Fibroblast of skin of back (primary cell): ENCODE results near the gene CDC34. TPM values are rescaled to one million over a fixed set of nuclear protein-coding genes. Genes with fewer than 3 reads are reported as not detected.

Experiments
- DNase-seq: peaks from one replicate; pipeline ENCODE4 v3.0.0-alpha.2; 2013
- polyA plus RNA-seq, 2 experiments: library from polyadenylated mRNA; unstranded; fragments of 120-200 nt; gene quantifications; one replicate each; pipeline ENCODE4 v1.2.1, GENCODE V29; 2013; ENCODE audit not compliant: insufficient read length in 2 of 2

Gene CDC34, protein sequence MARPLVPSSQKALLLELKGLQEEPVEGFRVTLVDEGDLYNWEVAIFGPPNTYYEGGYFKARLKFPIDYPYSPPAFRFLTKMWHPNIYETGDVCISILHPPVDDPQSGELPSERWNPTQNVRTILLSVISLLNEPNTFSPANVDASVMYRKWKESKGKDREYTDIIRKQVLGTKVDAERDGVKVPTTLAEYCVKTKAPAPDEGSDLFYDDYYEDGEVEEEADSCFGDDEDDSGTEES
- 80.7 TPM for polyA plus RNA-seq (2013, experiment 1 of 2; ENCODE audit: insufficient read length)
- 61.7 TPM for polyA plus RNA-seq (2013, experiment 2 of 2; ENCODE audit: insufficient read length)

DNA sequence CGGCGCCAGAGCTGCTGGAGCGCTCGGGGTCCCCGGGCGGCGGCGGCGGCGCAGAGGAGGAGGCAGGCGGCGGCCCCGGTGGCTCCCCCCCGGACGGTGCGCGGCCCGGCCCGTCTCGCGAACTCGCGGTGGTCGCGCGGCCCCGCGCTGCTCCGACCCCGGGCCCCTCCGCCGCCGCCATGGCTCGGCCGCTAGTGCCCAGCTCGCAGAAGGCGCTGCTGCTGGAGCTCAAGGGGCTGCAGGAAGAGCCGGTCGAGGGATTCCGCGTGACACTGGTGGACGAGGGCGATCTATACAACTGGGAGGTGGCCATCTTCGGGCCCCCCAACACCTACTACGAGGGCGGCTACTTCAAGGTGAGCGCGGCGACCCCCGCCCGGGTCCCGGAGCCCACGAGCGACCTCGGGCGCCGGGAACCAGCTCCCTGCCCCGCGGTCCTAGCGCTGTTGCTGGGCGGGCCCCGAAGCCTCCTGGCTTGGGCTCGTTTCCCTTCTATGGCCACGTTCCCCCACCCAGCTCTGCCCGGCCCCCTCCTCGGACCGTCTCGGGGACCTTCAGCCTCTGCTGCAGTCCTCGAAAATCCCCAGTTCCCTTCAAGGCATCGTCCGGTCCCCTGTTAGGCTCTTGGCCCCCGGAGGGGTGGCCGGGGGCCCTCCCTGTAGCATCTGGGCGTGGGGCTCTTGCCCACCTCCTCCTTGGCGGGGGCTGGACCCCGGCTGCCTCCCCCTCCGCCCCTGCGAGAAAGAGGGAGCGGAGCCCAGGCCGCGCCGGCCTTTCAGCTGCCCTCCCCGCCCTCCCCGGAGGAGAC lies at the start of gene CDC34:
Gene CDC34 (plus strand): TSS at position 8 of the 808 bp plus-strand sequence. CDS start 172 bp downstream, at position 180.
- no peak for DNase-seq

- DNase-seq = no peak
Measured at GRCh38 chr19:482186-483041, 49.1 kb upstream of the CDC34 start.

- DNase-seq = no peak
Measured at GRCh38 chr19:483332-484072, 48.1 kb upstream of the CDC34 start.

GRCh38 chr19:484494-484893 lies 47.1 kb upstream of the CDC34 start:
- DNase-seq = no peak

GRCh38 chr19:485077-485476 lies 46.5 kb upstream of the CDC34 start:
- DNase-seq = no peak

DNA sequence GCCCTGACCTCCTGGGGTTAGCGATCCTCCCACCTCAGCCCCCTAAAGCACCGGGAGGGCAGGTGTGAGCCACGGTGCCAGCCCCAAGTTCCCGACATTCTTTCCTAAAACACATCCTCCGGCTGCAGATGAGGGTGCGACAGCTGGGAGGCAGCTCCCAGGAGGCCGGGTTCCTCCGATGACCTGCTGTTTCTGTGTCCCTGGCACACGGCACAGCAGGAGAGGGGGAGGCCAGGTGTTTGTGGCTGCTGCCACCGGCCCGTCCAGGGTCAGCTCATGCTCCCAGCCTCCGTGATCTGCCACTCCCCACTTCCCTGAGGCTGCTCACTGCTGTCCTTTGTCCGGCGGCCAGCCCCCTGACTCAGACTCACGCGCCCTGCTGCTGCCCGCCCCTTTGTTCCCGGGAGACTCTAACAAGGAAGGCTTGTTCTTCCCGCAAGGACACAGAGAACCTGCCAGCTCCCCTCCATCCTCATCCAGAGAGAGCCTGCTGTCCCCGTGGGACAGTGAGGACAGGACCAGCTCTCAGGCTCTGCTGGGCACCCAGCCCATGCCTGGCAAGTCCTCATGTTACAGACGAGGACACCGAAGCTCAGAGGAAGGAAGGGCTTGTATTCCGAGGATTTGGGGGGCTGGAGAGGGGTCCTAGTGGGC lies 45.9 kb upstream of the CDC34 start:
- DNase-seq = peak; percentile 23

DNA sequence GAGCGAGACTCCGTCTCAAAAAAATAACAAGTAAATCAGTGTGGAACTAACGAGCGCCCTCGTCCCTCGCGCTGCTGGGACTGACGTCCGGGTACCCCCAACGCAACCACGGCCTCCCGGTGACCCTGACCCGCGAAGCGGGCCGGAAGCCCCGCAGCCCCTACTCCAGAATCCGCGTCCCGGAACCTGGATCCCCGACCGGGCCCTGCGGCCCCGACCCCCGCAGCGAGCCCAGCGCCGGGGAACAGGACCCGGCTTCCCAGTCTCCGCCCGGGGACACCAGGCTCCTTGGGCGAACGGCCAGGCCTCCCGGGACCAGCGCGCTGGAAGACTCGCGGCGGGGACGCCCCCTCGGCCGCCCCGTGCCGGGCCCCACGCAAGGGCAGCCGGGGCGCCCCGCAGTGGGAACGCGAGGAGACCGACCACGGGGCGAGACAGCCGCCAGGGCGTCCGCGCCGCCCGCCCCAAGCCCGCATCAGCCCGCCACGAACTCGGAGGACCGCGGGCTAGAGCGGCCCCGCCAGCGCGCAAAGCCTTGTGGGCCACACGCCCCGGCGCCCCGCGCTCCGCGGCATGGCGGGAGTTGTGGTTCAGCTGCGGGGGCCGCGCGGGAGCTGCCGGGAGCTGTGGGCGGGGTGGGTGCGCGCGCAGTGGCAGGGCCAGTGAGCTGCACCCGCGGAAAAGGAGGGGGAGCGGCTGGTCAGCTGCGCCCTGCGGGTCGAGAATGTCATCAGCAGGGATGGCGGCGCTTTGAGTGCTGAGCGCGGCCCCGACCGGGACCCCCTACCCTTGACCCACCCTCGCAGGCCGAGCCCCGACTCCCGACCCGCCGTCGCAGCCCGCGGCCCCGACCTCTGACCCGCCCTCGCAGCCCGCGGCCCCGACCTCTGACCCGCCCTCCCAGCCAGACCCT lies 42.8 kb upstream of the CDC34 start:
- peak; percentile 94 for DNase-seq

DNA sequence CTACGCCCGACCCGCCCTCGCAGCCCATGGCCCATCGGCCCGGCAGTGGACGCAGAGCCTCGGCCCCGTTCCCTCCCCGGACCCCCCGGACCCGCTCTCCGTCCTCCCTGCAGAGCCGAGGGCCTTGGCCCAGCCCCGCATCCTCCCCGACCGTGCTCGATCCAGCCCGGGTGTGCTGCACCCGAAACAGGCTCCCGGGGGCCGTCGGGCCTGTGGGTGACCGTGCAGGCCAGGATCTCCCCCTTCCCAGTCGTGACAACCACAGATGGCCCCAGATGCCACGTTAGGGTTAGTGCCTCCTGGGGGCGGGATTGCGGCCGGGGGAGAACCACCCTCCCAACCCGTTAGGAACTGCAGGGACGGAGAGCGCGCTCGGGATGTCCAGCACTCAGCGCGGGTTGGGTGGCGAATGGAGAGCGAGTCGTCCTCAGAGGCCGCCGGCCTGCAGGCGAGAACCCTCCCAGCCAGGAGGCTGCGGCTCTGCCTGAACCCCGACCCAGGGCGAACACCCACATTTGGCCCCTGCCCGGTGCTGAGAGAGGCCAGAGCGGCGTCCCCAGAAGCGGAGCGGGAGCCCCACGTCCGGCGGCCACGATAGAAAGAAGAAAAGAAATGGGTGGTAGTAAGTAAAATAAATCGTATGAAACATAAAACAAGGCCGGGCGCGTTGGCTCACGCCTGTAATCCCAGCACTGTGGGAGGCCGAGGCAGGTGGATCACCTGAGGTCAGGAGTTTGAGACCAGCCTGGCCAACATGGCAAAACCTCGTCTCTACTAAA lies 42.0 kb upstream of the CDC34 start:
- peak; percentile 41 for DNase-seq

DNA sequence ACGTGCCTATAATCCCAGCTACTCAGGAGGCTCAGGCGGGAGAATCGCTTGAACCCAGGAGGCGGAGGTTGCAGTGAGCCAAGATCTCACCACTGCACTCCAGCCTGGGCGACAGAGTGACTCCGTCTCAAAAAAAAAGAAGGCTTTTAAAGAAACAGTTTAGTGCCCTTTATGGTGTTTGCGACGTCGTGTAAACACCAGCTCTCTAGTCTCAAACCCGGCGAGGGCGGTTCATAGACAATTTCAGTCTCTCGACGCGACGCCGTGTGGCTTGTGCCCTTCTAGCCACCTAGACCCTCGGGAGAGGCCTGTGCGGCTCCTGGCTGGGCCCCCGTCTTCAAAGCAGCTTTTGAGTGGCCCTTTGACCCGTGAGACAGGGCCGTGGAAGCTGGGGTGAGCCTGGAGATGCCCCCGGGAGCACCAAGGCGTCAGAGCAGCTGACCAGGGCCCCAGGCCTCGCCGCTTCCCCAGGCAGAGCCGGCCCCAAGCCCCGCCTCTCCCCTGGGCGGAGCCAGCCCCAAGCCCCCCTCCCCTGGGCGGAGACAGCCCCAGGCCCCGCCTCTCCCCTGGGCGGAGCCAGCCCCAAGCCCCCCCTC lies 40.3 kb upstream of the CDC34 start:
- DNase-seq = no peak

- no peak for DNase-seq
Measured at GRCh38 chr19:492091-492531, 39.4 kb upstream of the CDC34 start.

GRCh38 chr19:493391-494170 lies 38.0 kb upstream of the CDC34 start:
- DNase-seq = no peak

- DNase-seq = no peak
Measured at GRCh38 chr19:494171-495080, 37.1 kb upstream of the CDC34 start.

DNA sequence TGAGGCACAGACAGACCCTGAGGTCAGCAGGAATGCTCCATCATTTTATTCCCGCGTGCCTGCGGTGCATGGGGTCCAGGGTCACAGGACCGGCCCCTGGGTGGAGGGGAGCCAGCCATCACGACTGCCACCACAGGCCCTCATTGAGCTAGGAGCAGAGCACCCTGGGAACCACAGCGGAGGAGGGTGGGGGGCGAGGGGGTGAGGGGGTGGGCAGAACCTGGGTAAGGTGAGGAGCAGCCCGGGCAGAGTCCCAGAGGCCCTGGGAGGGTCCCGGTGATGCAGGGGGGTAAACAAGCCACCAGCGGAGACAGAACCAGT lies 36.5 kb upstream of the CDC34 start:
- DNase-seq = no peak

GRCh38 chr19:495402-496111 lies 36.0 kb upstream of the CDC34 start:
- DNase-seq = peak; percentile 27

DNA sequence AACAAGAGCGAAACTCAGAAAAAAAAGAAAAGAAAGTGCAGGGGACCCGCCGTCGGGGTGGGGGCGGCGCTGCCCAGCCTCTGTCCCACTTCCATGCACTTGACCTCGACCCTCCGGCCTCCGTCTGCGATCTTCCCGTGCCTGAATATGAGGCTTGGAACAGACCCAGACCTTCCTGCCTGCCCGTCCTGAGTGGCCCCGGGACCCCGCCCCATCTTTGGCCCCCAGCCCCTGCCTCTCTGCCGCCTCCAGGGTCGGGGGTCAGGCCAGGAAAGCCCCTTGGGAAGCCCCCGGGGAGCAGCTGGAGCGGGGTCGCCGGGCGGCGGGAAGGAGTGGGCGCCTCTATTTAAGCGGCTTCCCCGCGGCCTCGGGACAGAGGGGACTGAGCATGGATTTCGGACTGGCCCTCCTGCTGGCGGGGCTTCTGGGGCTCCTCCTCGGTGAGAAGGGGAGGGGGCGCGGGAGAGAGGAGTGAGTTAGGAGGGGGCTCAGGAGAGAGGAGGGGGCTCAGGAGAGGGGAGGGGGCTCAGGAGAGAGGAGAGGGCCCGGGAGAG lies 35.4 kb upstream of the CDC34 start, which contains the start of gene MADCAM1:
Gene MADCAM1 (plus strand): TSS at position 375 of the 554 bp plus-strand sequence. CDS start 14 bp downstream, at position 389.
- DNase-seq = no peak

DNA sequence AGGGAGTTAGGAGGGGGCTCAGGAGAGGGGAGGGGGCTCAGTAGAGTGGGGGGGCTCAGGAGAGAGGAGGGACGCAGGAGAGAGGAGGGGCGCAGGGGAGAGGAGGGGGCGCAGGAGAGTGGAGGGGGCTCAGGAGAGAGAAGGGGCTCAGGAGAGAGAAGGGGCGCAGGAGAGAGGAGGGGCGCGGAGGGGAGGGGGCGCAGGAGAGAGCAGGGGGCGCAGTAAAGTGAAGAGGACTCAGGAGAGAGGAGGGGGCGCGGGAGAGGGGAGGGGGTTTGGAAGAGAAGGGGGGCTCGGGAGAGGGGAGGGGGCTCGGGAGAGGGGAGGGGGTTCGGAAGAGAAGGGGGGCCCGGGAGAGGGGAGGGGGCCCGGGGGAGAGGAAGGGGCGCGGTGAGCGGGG lies 34.6 kb upstream of the CDC34 start:
- DNase-seq = no peak
